CD14-positive monocyte (primary cell): ENCODE data around the gene CLDN24. TPM values are rescaled to one million over a fixed set of nuclear protein-coding genes. Genes with fewer than 3 reads are reported as not detected.
A peak's percentile ranks its signal among the peaks of the same experiment; 100 is the strongest.

Experiments
- DNase-seq, 3 donors: peaks; one replicate each; pipeline ENCODE4 v3.0.0-alpha.2; 2011 to 2022
- H2AFZ ChIP-seq: 2 replicates; pipeline ENCODE4 v1.6.0; 2012; ENCODE audit warnings: mild to moderate bottlenecking, low read depth, low read length, inconsistent platforms; ENCODE audit not compliant: insufficient read depth, poor library complexity, severe bottlenecking
- H3K27ac ChIP-seq, 2 donors: 1 replicate in 1 of 2; 2 replicates in 1 of 2; pipeline ENCODE4 v1.5.1; 2012 to 2013; ENCODE audit warnings: low read length in 2 of 2, control low read depth in 1 of 2, inconsistent platforms in 1 of 2, low read depth in 1 of 2, mild to moderate bottlenecking in 1 of 2
- H3K27me3 ChIP-seq, 2 donors: one replicate each; pipeline versions ENCODE4 v1.6.0 to v1.6.1; 2011 to 2013; ENCODE audit warnings: low read length in 2 of 2; ENCODE audit not compliant: control insufficient read depth in 2 of 2, insufficient read depth in 2 of 2
- H3K36me3 ChIP-seq, 2 donors: replicated peaks in 1 of 2; 1 replicate in 1 of 2; 2 replicates in 1 of 2; pipeline versions ENCODE4 v1.5.1 to v1.6.1; 2012 to 2013; ENCODE audit warnings: low read length in 2 of 2, control low read depth in 1 of 2, inconsistent platforms in 1 of 2, mild to moderate bottlenecking in 1 of 2; ENCODE audit not compliant: insufficient read depth in 2 of 2, control insufficient read depth in 1 of 2
- H3K4me1 ChIP-seq, 2 donors: 1 replicate in 1 of 2; 2 replicates in 1 of 2; pipeline versions ENCODE4 v1.5.1 to v1.6.1; 2012 to 2013; ENCODE audit warnings: low read length in 2 of 2, control low read depth in 1 of 2, inconsistent platforms in 1 of 2, mild to moderate bottlenecking in 1 of 2, moderate library complexity in 1 of 2; ENCODE audit not compliant: insufficient read depth in 2 of 2, control insufficient read depth in 1 of 2
- H3K4me2 ChIP-seq: replicated peaks from 2 replicates; pipeline ENCODE3; 2012; ENCODE audit warnings: low read length, moderate library complexity, mild to moderate bottlenecking; ENCODE audit not compliant: poor library complexity, severe bottlenecking; ENCODE audit errors: extremely low read depth
- H3K4me3 ChIP-seq, 3 experiments: fragments of 200-600 bp in 1 of 3; sonication (generic) in 1 of 3; replicated peaks in 1 of 3; 1 replicate in 2 of 3; 2 replicates in 1 of 3; pipeline ENCODE4 v1.5.1; 2011 to 2013; ENCODE audit warnings: low read length in 3 of 3, mild to moderate bottlenecking in 3 of 3, control low read depth in 2 of 3, low read depth in 2 of 3, inconsistent platforms in 1 of 3, moderate library complexity in 1 of 3
- H3K79me2 ChIP-seq: 2 replicates; pipeline ENCODE4 v1.6.0; 2012; ENCODE audit warnings: mild to moderate bottlenecking, control low read depth, inconsistent platforms, low read length, moderate library complexity; ENCODE audit not compliant: insufficient read depth
- H3K9ac ChIP-seq: 2 replicates; pipeline ENCODE4 v1.6.0; 2017; ENCODE audit warnings: low read length, mild to moderate bottlenecking; ENCODE audit not compliant: insufficient read depth, poor library complexity, severe bottlenecking
- H3K9me3 ChIP-seq, 2 donors: replicated peaks in 1 of 2; 1 replicate in 1 of 2; 2 replicates in 1 of 2; pipeline versions ENCODE4 v1.5.1 to v1.6.1; 2012 to 2013; ENCODE audit warnings: low read length in 2 of 2, control low read depth in 1 of 2; ENCODE audit not compliant: control insufficient read depth in 1 of 2, insufficient read depth in 1 of 2
- H4K20me1 ChIP-seq: 2 replicates; pipeline ENCODE4 v1.6.0; 2012; ENCODE audit warnings: mild to moderate bottlenecking, low read length, control low read depth, moderate library complexity; ENCODE audit not compliant: insufficient read depth
- H3K27ac Mint-ChIP-seq, 7 donors: one replicate each; pipeline ENCODE4 v1.8.0; 2020; ENCODE audit warnings: mild to moderate bottlenecking in 7 of 7, mixed read lengths in 7 of 7, moderate library complexity in 6 of 7, inconsistent platforms in 2 of 7
- H3K27me3 Mint-ChIP-seq, 3 donors: one replicate each; pipeline ENCODE4 v1.8.0; 2021 to 2022; ENCODE audit warnings: low read depth in 3 of 3, mild to moderate bottlenecking in 3 of 3, mixed read lengths in 3 of 3, moderate library complexity in 3 of 3, inconsistent platforms in 1 of 3
- H3K36me3 Mint-ChIP-seq, 2 donors: one replicate each; pipeline ENCODE4 v1.8.0; 2020; ENCODE audit warnings: mixed read lengths in 2 of 2, inconsistent platforms in 1 of 2, mild to moderate bottlenecking in 1 of 2
- H3K4me1 Mint-ChIP-seq: one replicate; pipeline ENCODE4 v1.8.0; 2020; ENCODE audit warnings: mild to moderate bottlenecking, mixed read lengths
- H3K4me3 Mint-ChIP-seq, 2 donors: one replicate each; pipeline ENCODE4 v1.8.0; 2020; ENCODE audit warnings: mild to moderate bottlenecking in 2 of 2, mixed read lengths in 2 of 2, moderate library complexity in 1 of 2
- H3K9me3 Mint-ChIP-seq, 7 donors: one replicate each; pipeline ENCODE4 v1.8.0; 2020 to 2022; ENCODE audit warnings: mixed read lengths in 7 of 7, mild to moderate bottlenecking in 6 of 7, moderate library complexity in 6 of 7, inconsistent platforms in 2 of 7
- WGBS: methylation state at CpG from one replicate; pipeline ENCODE4 v1.1.5; 2013; ENCODE audit warnings: missing lambda C conversion rate; ENCODE audit not compliant: insufficient coverage; 5-methylcytosine and 5-hydroxymethylcytosine counted together
- intact Hi-C, 2 donors: fragments of 100-400 bp; cut with micrococcal nuclease; formaldehyde crosslinking; loops; one replicate each; pipeline versions ENCODE4 v1.15.0 to v1.15.1; 2023
- polyA plus RNA-seq, 3 donors: library from polyadenylated mRNA; depleted of rRNA in 1 of 3; unstranded in 2 of 3; stranded (reverse) in 1 of 3; fragments of 300-500 nt in 2 of 3; fragments of >200 nt in 1 of 3; fragmentation: Illumina TruSeq in 2 of 3; gene quantifications; 1 replicate in 2 of 3; 2 replicates in 1 of 3; pipeline ENCODE4 v1.2.3, GENCODE V29; 2012 to 2021
- TF ChIP-seq, protein P1 (sequence below): fragments of 200-600 bp; IDR thresholded peaks from one replicate; pipeline ENCODE4 v1.8.0; 2022; ENCODE audit warnings: antibody characterized with exemption, mild to moderate bottlenecking

The CLDN24 gene
- polyA plus RNA-seq, 3 donors, result not detected

- DNase-seq, result no peak
- intact Hi-C loops, result no loop called here
- H3K4me3 Mint-ChIP-seq, result no peak overlapping the region
These were observed 21.6 kb downstream of the CLDN24 start for GRCh38 chr4:183300655-183301054.

GRCh38 chr4:183300070-183300469 is 22.2 kb downstream of the CLDN24 start:
- no peak overlapping the region for H3K4me2 ChIP-seq
- intact Hi-C loops, result no loop called here
- H3K36me3 ChIP-seq, result no peaks in the 10 kb centered on the region
- no peak overlapping the region for H3K9ac ChIP-seq
- no peaks in the 10 kb centered on the region for H3K79me2 ChIP-seq
- TF ChIP-seq, protein P1, sequence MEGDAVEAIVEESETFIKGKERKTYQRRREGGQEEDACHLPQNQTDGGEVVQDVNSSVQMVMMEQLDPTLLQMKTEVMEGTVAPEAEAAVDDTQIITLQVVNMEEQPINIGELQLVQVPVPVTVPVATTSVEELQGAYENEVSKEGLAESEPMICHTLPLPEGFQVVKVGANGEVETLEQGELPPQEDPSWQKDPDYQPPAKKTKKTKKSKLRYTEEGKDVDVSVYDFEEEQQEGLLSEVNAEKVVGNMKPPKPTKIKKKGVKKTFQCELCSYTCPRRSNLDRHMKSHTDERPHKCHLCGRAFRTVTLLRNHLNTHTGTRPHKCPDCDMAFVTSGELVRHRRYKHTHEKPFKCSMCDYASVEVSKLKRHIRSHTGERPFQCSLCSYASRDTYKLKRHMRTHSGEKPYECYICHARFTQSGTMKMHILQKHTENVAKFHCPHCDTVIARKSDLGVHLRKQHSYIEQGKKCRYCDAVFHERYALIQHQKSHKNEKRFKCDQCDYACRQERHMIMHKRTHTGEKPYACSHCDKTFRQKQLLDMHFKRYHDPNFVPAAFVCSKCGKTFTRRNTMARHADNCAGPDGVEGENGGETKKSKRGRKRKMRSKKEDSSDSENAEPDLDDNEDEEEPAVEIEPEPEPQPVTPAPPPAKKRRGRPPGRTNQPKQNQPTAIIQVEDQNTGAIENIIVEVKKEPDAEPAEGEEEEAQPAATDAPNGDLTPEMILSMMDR, result no peak
- H3K9me3 ChIP-seq, result no peaks in the 10 kb centered on the region
- H4K20me1 ChIP-seq, result no peaks in the 10 kb centered on the region
- peaks cover 2% of the 10 kb centered on the region in 2 donors for H3K36me3 Mint-ChIP-seq
- H3K27me3 Mint-ChIP-seq, result no peaks in the 10 kb centered on the region
- WGBS, result 100% methylated on average over 2 of the region's 6 CpGs
- DNase-seq, result no peak
- no peak overlapping the region for H2AFZ ChIP-seq
- H3K27me3 ChIP-seq, result no peaks in the 10 kb centered on the region
- peaks cover 0 to 3% (median 0%) of the 10 kb centered on the region in 7 donors for H3K9me3 Mint-ChIP-seq
- no peak overlapping the region for H3K27ac ChIP-seq
- no peak overlapping the region for H3K4me3 Mint-ChIP-seq
- H3K27ac Mint-ChIP-seq, result peak overlapping the region in 1 of 7 donors; percentile 20
- H3K4me3 ChIP-seq, result no peak overlapping the region
- H3K4me1 ChIP-seq, result no peaks in the 10 kb centered on the region
- peaks cover 3% of the 10 kb centered on the region for H3K4me1 Mint-ChIP-seq

More at GRCh38 chr4:183300655-183301054, 21.6 kb downstream of the CLDN24 start:
- no peaks in the 10 kb centered on the region for H3K9me3 ChIP-seq
- H3K27ac ChIP-seq, result no peak overlapping the region
- no peak overlapping the region for H2AFZ ChIP-seq
- no peaks in the 10 kb centered on the region for H3K79me2 ChIP-seq
- no peak overlapping the region for H3K4me3 ChIP-seq
- no peak overlapping the region for H3K4me2 ChIP-seq
- no CpG with 5 or more reads among the region's 5 CpGs for WGBS
- Mint-ChIP-seq H3K27ac (no peak overlapping the region), H3K27me3 (no peaks in the 10 kb centered on the region), H3K4me1 (peaks cover 3% of the 10 kb centered on the region), H3K36me3 (peaks cover 2% of the 10 kb centered on the region in 2 donors), H3K9me3 (peaks cover 0 to 3% (median 0%) of the 10 kb centered on the region in 7 donors)
- TF ChIP-seq, protein P1, result no peak
- H4K20me1 ChIP-seq, result no peaks in the 10 kb centered on the region
- H3K27me3 ChIP-seq, result no peaks in the 10 kb centered on the region
- H3K4me1 ChIP-seq, result no peaks in the 10 kb centered on the region
- H3K9ac ChIP-seq, result no peak overlapping the region
- H3K36me3 ChIP-seq, result no peaks in the 10 kb centered on the region
